ENCODE data around the gene PPP2R5C. TPM values are rescaled to one million over a fixed set of nuclear protein-coding genes. Genes with fewer than 3 reads are reported as not detected.

PPP2R5C gene
- total and polyA plus RNA-seq, 9 of the 15 experiments (the other 6 are each of a cell fraction or from before 2014, with no cell fraction given), result 284 to 617 (median 395) TPM

DNA sequence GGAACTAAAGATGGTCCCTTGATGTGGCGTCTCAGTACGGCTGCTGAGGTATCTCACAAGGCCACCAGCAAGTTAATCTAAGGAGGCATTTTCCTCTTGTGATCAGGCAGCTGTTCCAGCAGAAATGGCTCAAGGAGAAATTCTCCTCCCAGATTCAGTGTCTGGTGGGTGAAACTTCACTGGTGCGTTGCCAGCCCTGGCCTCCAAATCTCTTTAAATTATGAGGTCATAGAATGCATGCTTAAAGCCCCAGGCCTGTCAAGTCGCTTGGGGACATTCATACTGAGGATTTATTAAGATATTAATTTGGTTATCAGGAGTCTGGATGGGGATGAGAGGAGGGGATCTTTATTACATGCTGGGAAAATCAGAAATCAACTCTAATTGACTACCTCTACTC, 72.9 kb downstream of the PPP2R5C start:
- intact Hi-C loops (cut with micrococcal nuclease) (no loop called here), in situ Hi-C loops (cut with MboI) (no loop called here)
- no peaks in the 10 kb centered on the region for H3K9me1 ChIP-seq (ENCODE audit: control insufficient read depth, insufficient read depth, low read length)
- no peak overlapping the region for H3K27ac ChIP-seq (ENCODE audit: extremely low read depth, low read depth, low read length)
- H3K9me3 ChIP-seq (replicated peaks; ENCODE audit: control insufficient read depth, insufficient read depth, low read depth, low read length), result no peaks in the 10 kb centered on the region
- ATAC-seq (no peak), FAIRE-seq (no peak), DNase-seq (ENCODE audit: extremely low read depth in 1 of 4, low spot score in 3 of 4) (no peak)
- H3K4me3 ChIP-seq, result no peak overlapping the region
- no TSS peak for BruUV-seq (replicated peaks)
- H3K79me2 ChIP-seq (ENCODE audit: control insufficient read depth, insufficient read depth, low read length), result peaks cover 90% of the 10 kb centered on the region
- peaks cover 0 to 3% of the 10 kb centered on the region in 2 experiments; a peak in 3 of 5 replicates for H3K4me1 ChIP-seq (replicated peaks in 1 of 2; ENCODE audit: control insufficient read depth in 2 of 2, insufficient read depth in 2 of 2, low read length in 2 of 2)
- peaks cover 76% of the 10 kb centered on the region; the same call in 2 of the 3 replicates for H3K36me3 ChIP-seq (ENCODE audit: control insufficient read depth, insufficient read depth, low read length)
- no peak for TF ChIP-seq TARDBP (IDR thresholded peaks at IDR 0.05)
- TF ChIP-seq RAD21 (CRISPR knock-in tag; conservative IDR thresholded peaks at IDR 0.05 in 1 of 2, IDR thresholded peaks at IDR 0.05 in 1 of 2), result no peak
- no peak for TF ChIP-seq UBTF (IDR thresholded peaks at IDR 0.05; ENCODE audit: borderline replicate concordance in 1 of 2, low read depth in 2 of 2, low read length in 2 of 2)
- no peak for TF ChIP-seq PYGO2 (tag; IDR thresholded peaks at IDR 0.05)
- no peak for TF ChIP-seq DIDO1 (tag; IDR thresholded peaks at IDR 0.05; ENCODE audit: low read depth)
- no peak for TF ChIP-seq ZNF518B (CRISPR knock-in tag; IDR thresholded peaks at IDR 0.05)
- TF ChIP-seq ZNF175 (CRISPR knock-in tag; IDR thresholded peaks at IDR 0.05; ENCODE audit: low read depth), result no peak
- H2AFZ ChIP-seq (ENCODE audit: low read depth, low read length), result no peak overlapping the region
- 100% methylated on average over 3 of the region's 4 CpGs for WGBS (ENCODE audit: insufficient coverage, low coverage, missing lambda C conversion rate)
- CTCF ChIA-PET (ENCODE audit: low intra/inter-chr PET ratio), result no interaction called here
- POLR2A ChIA-PET, result interaction anchor here (0.7 kb wide), 1 partner anchor 25 kb away, joined by 3 read pairs; no protein-coding TSS in a partner anchor
- no peak overlapping the region for H3K4me2 ChIP-seq (ENCODE audit: insufficient read depth, low read length)
- H3K9ac ChIP-seq (ENCODE audit: insufficient read depth in 1 of 2, low read depth in 2 of 2, low read length in 2 of 2), result no peak overlapping the region
- no peaks in the 10 kb centered on the region for H3K27me3 ChIP-seq (ENCODE audit: control insufficient read depth in 2 of 2, insufficient read depth in 2 of 2, low read length in 2 of 2)
- H4K20me1 ChIP-seq (replicated peaks; ENCODE audit: control insufficient read depth, insufficient read depth, low read length), result peaks cover 10% of the 10 kb centered on the region
